ENCODE results near the gene LCT. TPM values are rescaled to one million over a fixed set of nuclear protein-coding genes. Genes with fewer than 3 reads are reported as not detected.

The LCT gene
- total and polyA plus RNA-seq, 2 experiments from 2014 or later: not detected

DNA sequence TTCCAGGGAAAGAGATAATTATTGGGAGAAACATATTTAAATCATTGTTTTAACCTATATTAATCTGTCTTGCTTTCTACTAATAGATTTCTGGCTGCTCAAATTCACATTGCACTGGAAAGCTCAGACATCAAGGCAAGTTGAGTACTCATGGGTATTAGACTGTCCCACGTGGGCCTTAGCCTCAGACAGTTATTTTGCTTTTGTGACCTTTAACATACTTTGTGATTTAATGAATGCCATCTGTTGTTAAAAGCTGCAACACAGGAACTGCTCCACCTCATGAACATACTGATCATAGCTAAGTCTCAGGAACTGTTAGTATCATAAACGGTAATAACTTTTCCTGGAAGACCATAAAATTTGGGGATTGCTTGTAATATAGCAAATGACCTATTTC lies 2.7 kb upstream of the LCT start:
- peaks cover 39% of the 10 kb centered on the region for H3K36me3 Mint-ChIP-seq (ENCODE audit: low read depth)
- no peaks in the 10 kb centered on the region for H3K9me2 ChIP-seq (ENCODE audit: insufficient read depth)
- H4K20me1 ChIP-seq (replicated peaks; ENCODE audit: insufficient read depth): 0 out of 2 replicates have a peak, but pooled peaks cover 4% of the 10 kb centered on the region
- H2AFZ ChIP-seq: no peak overlapping the region
- ATAC-seq: no peak
- no peak overlapping the region for H3K4me3 ChIP-seq
- no peaks in the 10 kb centered on the region for H3K9me3 Mint-ChIP-seq
- no peaks in the 10 kb centered on the region for H3K27me3 ChIP-seq (ENCODE audit: insufficient read depth)
- no peak overlapping the region for H3K27ac ChIP-seq (ENCODE audit: low read depth)
- DNase-seq (ENCODE audit: low spot score): no peak
- no peak for TF ChIP-seq EZH2 (IDR thresholded peaks at IDR 0.05; ENCODE audit: low read depth, unreplicated experiment)
- TF ChIP-seq CREB1 (CRISPR knock-in tag; IDR thresholded peaks at IDR 0.05; ENCODE audit: low read depth): no peak
- no peak for TF ChIP-seq NANOG (IDR thresholded peaks at IDR 0.05; ENCODE audit: borderline replicate concordance)
- TF ChIP-seq, protein P1, sequence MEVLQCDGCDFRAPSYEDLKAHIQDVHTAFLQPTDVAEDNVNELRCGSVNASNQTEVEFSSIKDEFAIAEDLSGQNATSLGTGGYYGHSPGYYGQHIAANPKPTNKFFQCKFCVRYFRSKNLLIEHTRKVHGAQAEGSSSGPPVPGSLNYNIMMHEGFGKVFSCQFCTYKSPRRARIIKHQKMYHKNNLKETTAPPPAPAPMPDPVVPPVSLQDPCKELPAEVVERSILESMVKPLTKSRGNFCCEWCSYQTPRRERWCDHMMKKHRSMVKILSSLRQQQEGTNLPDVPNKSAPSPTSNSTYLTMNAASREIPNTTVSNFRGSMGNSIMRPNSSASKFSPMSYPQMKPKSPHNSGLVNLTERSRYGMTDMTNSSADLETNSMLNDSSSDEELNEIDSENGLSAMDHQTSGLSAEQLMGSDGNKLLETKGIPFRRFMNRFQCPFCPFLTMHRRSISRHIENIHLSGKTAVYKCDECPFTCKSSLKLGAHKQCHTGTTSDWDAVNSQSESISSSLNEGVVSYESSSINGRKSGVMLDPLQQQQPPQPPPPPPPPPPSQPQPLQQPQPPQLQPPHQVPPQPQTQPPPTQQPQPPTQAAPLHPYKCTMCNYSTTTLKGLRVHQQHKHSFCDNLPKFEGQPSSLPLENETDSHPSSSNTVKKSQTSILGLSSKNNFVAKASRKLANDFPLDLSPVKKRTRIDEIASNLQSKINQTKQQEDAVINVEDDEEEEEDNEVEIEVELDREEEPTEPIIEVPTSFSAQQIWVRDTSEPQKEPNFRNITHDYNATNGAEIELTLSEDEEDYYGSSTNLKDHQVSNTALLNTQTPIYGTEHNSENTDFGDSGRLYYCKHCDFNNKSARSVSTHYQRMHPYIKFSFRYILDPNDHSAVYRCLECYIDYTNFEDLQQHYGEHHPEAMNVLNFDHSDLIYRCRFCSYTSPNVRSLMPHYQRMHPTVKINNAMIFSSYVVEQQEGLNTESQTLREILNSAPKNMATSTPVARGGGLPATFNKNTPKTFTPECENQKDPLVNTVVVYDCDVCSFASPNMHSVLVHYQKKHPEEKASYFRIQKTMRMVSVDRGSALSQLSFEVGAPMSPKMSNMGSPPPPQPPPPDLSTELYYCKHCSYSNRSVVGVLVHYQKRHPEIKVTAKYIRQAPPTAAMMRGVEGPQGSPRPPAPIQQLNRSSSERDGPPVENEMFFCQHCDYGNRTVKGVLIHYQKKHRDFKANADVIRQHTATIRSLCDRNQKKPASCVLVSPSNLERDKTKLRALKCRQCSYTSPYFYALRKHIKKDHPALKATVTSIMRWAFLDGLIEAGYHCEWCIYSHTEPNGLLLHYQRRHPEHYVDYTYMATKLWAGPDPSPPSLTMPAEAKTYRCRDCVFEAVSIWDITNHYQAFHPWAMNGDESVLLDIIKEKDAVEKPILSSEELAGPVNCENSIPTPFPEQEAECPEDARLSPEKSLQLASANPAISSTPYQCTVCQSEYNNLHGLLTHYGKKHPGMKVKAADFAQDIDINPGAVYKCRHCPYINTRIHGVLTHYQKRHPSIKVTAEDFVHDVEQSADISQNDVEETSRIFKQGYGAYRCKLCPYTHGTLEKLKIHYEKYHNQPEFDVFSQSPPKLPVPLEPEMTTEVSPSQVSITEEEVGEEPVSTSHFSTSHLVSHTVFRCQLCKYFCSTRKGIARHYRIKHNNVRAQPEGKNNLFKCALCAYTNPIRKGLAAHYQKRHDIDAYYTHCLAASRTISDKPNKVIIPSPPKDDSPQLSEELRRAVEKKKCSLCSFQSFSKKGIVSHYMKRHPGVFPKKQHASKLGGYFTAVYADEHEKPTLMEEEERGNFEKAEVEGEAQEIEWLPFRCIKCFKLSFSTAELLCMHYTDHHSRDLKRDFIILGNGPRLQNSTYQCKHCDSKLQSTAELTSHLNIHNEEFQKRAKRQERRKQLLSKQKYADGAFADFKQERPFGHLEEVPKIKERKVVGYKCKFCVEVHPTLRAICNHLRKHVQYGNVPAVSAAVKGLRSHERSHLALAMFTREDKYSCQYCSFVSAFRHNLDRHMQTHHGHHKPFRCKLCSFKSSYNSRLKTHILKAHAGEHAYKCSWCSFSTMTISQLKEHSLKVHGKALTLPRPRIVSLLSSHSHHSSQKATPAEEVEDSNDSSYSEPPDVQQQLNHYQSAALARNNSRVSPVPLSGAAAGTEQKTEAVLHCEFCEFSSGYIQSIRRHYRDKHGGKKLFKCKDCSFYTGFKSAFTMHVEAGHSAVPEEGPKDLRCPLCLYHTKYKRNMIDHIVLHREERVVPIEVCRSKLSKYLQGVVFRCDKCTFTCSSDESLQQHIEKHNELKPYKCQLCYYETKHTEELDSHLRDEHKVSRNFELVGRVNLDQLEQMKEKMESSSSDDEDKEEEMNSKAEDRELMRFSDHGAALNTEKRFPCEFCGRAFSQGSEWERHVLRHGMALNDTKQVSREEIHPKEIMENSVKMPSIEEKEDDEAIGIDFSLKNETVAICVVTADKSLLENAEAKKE (CRISPR knock-in tag; IDR thresholded peaks at IDR 0.05): no peak
- no peak for TF ChIP-seq POLR2AphosphoS5 (IDR thresholded peaks at IDR 0.05; ENCODE audit: low read depth)
- TF ChIP-seq, protein P2, sequence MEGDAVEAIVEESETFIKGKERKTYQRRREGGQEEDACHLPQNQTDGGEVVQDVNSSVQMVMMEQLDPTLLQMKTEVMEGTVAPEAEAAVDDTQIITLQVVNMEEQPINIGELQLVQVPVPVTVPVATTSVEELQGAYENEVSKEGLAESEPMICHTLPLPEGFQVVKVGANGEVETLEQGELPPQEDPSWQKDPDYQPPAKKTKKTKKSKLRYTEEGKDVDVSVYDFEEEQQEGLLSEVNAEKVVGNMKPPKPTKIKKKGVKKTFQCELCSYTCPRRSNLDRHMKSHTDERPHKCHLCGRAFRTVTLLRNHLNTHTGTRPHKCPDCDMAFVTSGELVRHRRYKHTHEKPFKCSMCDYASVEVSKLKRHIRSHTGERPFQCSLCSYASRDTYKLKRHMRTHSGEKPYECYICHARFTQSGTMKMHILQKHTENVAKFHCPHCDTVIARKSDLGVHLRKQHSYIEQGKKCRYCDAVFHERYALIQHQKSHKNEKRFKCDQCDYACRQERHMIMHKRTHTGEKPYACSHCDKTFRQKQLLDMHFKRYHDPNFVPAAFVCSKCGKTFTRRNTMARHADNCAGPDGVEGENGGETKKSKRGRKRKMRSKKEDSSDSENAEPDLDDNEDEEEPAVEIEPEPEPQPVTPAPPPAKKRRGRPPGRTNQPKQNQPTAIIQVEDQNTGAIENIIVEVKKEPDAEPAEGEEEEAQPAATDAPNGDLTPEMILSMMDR (conservative IDR thresholded peaks at IDR 0.05; ENCODE audit: low read depth in 2 of 2): no peak
- TF ChIP-seq ZNF114 (CRISPR knock-in tag; IDR thresholded peaks at IDR 0.05): no peak
- no peak for TF ChIP-seq STAT1 (IDR thresholded peaks at IDR 0.05; ENCODE audit: unreplicated experiment)
- peaks cover 9% of the 10 kb centered on the region for H3F3A ChIP-seq (replicated peaks; ENCODE audit: low read depth)
- H3K79me2 ChIP-seq (replicated peaks; ENCODE audit: insufficient read depth): no peaks in the 10 kb centered on the region
- H3K27me3 Mint-ChIP-seq (ENCODE audit: insufficient read depth, low read depth, poor library complexity): peaks cover 2% of the 10 kb centered on the region
- peaks cover 2% of the 10 kb centered on the region; the same call in 1 of the 3 replicates for H3K4me1 Mint-ChIP-seq
- H3K4me2 ChIP-seq: no peak overlapping the region
- no peak overlapping the region for H3K27ac Mint-ChIP-seq
- no peaks in the 10 kb centered on the region for H3K4me1 ChIP-seq (ENCODE audit: insufficient read depth)
- H3K4me3 Mint-ChIP-seq: no peak overlapping the region
- H3K36me3 ChIP-seq (ENCODE audit: insufficient read depth): peaks cover 30% of the 10 kb centered on the region

Data from GM23338 (cell line).